HCT116 (cell line): ENCODE data around the gene PCNP. TPM values are rescaled to one million over a fixed set of nuclear protein-coding genes. Genes with fewer than 3 reads are reported as not detected.

Experiments used
- ATAC-seq: fragments of 200-7000 bp; cut with Tn5 transposase; 2 replicates; pipeline ENCODE4 v1.9.1; 2020; ENCODE audit warnings: mild to moderate bottlenecking, moderate library complexity
- BruUV-seq: library from RNA; stranded (reverse); fragments of 400-500 nt; replicated peaks from 2 replicates; lab custom pipeline; 2021; lab: Mats Ljungman, UMichigan
- CTCF ChIA-PET: fragments of 300-600 bp; sonication (Branson Sonifier 250); formaldehyde crosslinking; loops from one replicate; lab custom pipeline; 2021; ENCODE audit warnings: antibody characterized with exemption; lab: Charles Lee
- POLR2A ChIA-PET: fragments of 300-600, 350-600 bp; sonication (Branson Sonifier 250); formaldehyde crosslinking; loops from one replicate; lab custom pipeline; 2021; ENCODE audit warnings: antibody characterized with exemption; lab: Charles Lee
- RAD21 ChIA-PET, 2 experiments: fragments of 300-600 bp; sonication (Branson Sonifier 250); formaldehyde crosslinking; loops; one replicate each; lab custom pipeline; 2023; ENCODE audit warnings: low total read pairs in 2 of 2; ENCODE audit not compliant: uncharacterized antibody in 2 of 2, unreplicated experiment in 2 of 2, low non-redundant PET in 1 of 2; lab: Charles Lee
- DNase-seq: peaks from one replicate; pipeline ENCODE4 v3.0.0-alpha.2; 2010; ENCODE audit warnings: low read depth, low spot score
- H2AFZ ChIP-seq: fragments of 200-600 bp; shearing (Covaris generic), sonication (generic); 2 replicates; pipeline ENCODE4 v1.6.1; 2017; ENCODE audit warnings: low read depth, mixed run types, mixed read lengths, antibody characterized with exemption, low read length; ENCODE audit not compliant: poor library complexity, severe bottlenecking
- H3K27ac ChIP-seq: 2 replicates; pipeline ENCODE4 v1.5.1; 2012; ENCODE audit warnings: low read depth, low read length
- H3K27me3 ChIP-seq: fragments of 200-600 bp; sonication (generic); 2 replicates; pipeline ENCODE4 v1.6.1; 2016; ENCODE audit warnings: mixed run types, low read length, mixed read lengths; ENCODE audit not compliant: insufficient read depth
- H3K36me3 ChIP-seq, 2 experiments: fragments of 200-500 bp in 1 of 2; fragments of 200-600 bp in 1 of 2; sonication (Bioruptor generic) in 1 of 2; sonication (generic) in 1 of 2; 2 replicates each; pipeline versions ENCODE4 v1.5.1 to v1.6.1; 2014 to 2016; ENCODE audit warnings: low read length in 2 of 2, inconsistent platforms in 1 of 2, mixed read lengths in 1 of 2, mixed run types in 1 of 2; ENCODE audit not compliant: insufficient read depth in 2 of 2, control insufficient read depth in 1 of 2
- H3K4me1 ChIP-seq, 2 experiments: fragments of 200-600 bp in 1 of 2; sonication (generic) in 1 of 2; 2 replicates each; pipeline versions ENCODE4 v1.5.1 to v1.6.1; 2012 to 2017; ENCODE audit warnings: low read length in 2 of 2, inconsistent platforms in 1 of 2, mild to moderate bottlenecking in 1 of 2, mixed read lengths in 1 of 2, mixed run types in 1 of 2, moderate library complexity in 1 of 2; ENCODE audit not compliant: insufficient read depth in 2 of 2, control insufficient read depth in 1 of 2
- H3K4me2 ChIP-seq: fragments of 200-600 bp; sonication (generic); 2 replicates; pipeline ENCODE4 v1.6.1; 2017; ENCODE audit warnings: mixed run types, low read length, mixed read lengths
- H3K4me3 ChIP-seq, 2 experiments: fragments of 200-600 bp in 1 of 2; sonication (generic) in 1 of 2; replicated peaks in 1 of 2; 2 replicates each; pipeline ENCODE4 v1.5.1; 2011 to 2016; ENCODE audit warnings: low read length in 2 of 2, control low read depth in 1 of 2, low read depth in 1 of 2, mild to moderate bottlenecking in 1 of 2, mixed read lengths in 1 of 2, mixed run types in 1 of 2
- H3K79me2 ChIP-seq: fragments of 200-600 bp; sonication (generic); 2 replicates; pipeline ENCODE4 v1.6.1; 2017; ENCODE audit warnings: mild to moderate bottlenecking, mixed run types, low read length, moderate library complexity, mixed read lengths; ENCODE audit not compliant: insufficient read depth
- H3K9ac ChIP-seq: fragments of 200-600 bp; sonication (generic); 2 replicates; pipeline ENCODE4 v1.6.1; 2016; ENCODE audit warnings: low read length, mixed read lengths
- H3K9me2 ChIP-seq: fragments of 200-600 bp; sonication (generic), shearing (Covaris generic); 2 replicates; pipeline ENCODE4 v1.6.1; 2017; ENCODE audit warnings: mixed run types, mild to moderate bottlenecking, moderate library complexity; ENCODE audit not compliant: insufficient read depth
- H3K9me3 ChIP-seq, 2 experiments: fragments of 200-500 bp in 1 of 2; fragments of 200-600 bp in 1 of 2; sonication (Bioruptor generic) in 1 of 2; sonication (generic) in 1 of 2; 2 replicates each; pipeline ENCODE4 v1.6.1; 2014 to 2017; ENCODE audit warnings: low read length in 2 of 2, mixed read lengths in 2 of 2, inconsistent platforms in 1 of 2, low read depth in 1 of 2, mild to moderate bottlenecking in 1 of 2, mixed run types in 1 of 2, moderate library complexity in 1 of 2; ENCODE audit not compliant: control insufficient read depth in 1 of 2, insufficient read depth in 1 of 2
- H4K20me1 ChIP-seq: fragments of 200-600 bp; sonication (generic), shearing (Covaris generic); 2 replicates; pipeline ENCODE4 v1.6.1; 2017; ENCODE audit warnings: mixed run types, mild to moderate bottlenecking, moderate library complexity; ENCODE audit not compliant: insufficient read depth
- POLR2A ChIP-seq: IDR thresholded peaks from 2 replicates; pipeline ENCODE4 v1.7.0; 2011; ENCODE audit warnings: borderline replicate concordance; ENCODE audit not compliant: insufficient read depth, insufficient read length; ENCODE audit errors: extremely low read depth
- RAD21 ChIP-seq: IDR thresholded peaks from 2 replicates; pipeline ENCODE4 v1.6.1; 2012; ENCODE audit warnings: low read depth, mild to moderate bottlenecking
- REST ChIP-seq: IDR thresholded peaks from 2 replicates; pipeline ENCODE4 v1.6.1; 2012; ENCODE audit warnings: low read depth
- YY1 ChIP-seq: IDR thresholded peaks from 2 replicates; pipeline ENCODE4 v1.6.1; 2011; ENCODE audit warnings: low read length, low read depth, moderate library complexity, mild to moderate bottlenecking; ENCODE audit not compliant: insufficient replicate concordance; ENCODE audit errors: extremely low read depth
- intact Hi-C: fragments of 100-400 bp; cut with micrococcal nuclease; formaldehyde crosslinking; loops from 2 replicates; pipeline ENCODE4 v1.10.0; 2022
- total RNA-seq: library from RNA; stranded (reverse); gene quantifications from one replicate; pipeline ENCODE4 v1.2.1, GENCODE V29; 2021; ENCODE audit not compliant: unreplicated experiment

PCNP gene
- total RNA-seq, 1 experiment from 2014 or later, result 177 TPM

DNA sequence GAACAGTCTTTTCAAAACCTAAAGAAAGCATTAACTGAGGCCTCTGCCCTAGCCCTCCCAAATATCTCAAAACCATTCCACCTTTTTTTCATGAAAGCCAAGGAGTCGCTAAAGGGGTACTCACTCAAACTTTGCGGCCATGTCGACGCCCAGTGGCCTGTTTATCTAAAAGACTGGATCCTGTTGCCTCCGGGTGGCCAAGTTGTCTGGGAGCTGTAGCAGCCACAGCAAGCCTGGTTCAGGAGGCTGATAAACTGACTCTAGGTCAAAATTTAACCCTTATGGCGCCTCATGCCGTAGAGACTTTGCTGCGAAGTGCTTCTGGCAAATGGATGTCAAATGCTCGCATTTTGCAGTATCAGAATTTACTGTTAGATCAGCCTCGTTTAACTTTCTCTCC is 63.5 kb downstream of the PCNP start:
- ATAC-seq (no peak), DNase-seq (no peak)
- no peak overlapping the region for H3K4me2 ChIP-seq
- H3K27me3 ChIP-seq, result no peaks in the 10 kb centered on the region
- no TSS peak for BruUV-seq
- H3K79me2 ChIP-seq, result no peaks in the 10 kb centered on the region
- ChIA-PET CTCF (no interaction called here), RAD21 (no interaction called here), POLR2A (no interaction called here)
- H4K20me1 ChIP-seq, result no peaks in the 10 kb centered on the region
- H3K4me3 ChIP-seq, result no peak overlapping the region
- no peaks in the 10 kb centered on the region for H3K9me2 ChIP-seq
- H3K9ac ChIP-seq, result no peak overlapping the region
- H3K9me3 ChIP-seq, result no peaks in the 10 kb centered on the region
- no peaks in the 10 kb centered on the region for H3K36me3 ChIP-seq
- no peak overlapping the region for H2AFZ ChIP-seq
- H3K4me1 ChIP-seq, result 0 out of 4 replicates have a peak, but pooled peaks cover 0 to 3% of the 10 kb centered on the region in 2 experiments
- H3K27ac ChIP-seq, result no peak overlapping the region
- intact Hi-C loops, result loop anchor here (10.0 kb wide), 1 partner anchor 433 kb away; no protein-coding TSS in a partner anchor
- TF ChIP-seq REST (no peak), POLR2A (no peak), YY1 (no peak)

DNA sequence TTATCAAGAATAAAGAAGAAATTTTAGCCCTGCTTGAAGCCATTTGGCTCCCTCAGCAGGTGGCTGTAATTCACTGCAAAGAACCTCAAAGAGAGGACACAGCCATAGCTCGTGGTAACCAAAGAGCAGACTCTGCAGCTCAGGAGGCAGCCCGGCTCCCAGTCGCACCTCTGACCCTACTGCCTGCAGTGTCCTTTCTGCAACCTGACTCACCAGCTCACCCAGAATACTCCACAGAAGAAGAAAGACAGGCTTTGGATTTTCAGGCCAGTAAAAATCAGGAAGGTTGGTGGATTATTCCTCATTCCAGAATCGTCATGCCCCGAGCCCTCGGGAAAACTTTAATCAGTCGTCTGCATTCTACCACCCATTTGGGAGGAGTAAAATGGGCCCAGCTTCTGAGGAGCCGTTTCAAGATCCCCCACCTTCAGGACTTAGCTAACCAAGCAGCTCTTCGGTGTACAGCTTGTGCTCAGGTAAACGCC is 64.3 kb downstream of the PCNP start:
- Histone ChIP-seq H3K27me3 (no peaks in the 10 kb centered on the region), H3K79me2 (no peaks in the 10 kb centered on the region), H3K9me2 (no peaks in the 10 kb centered on the region), H3K9ac (no peak overlapping the region), H4K20me1 (no peaks in the 10 kb centered on the region), H3K9me3 (no peaks in the 10 kb centered on the region), H3K4me1 (0 out of 4 replicates have a peak, but pooled peaks cover 0 to 3% of the 10 kb centered on the region in 2 experiments), H2AFZ (no peak overlapping the region), H3K4me2 (no peak overlapping the region), H3K4me3 (no peak overlapping the region), H3K27ac (no peak overlapping the region), H3K36me3 (no peaks in the 10 kb centered on the region)
- ATAC-seq, result 0 out of 2 replicates have a peak, but pooled peaks have one; percentile 23
- peak; percentile 31; the same call in 1 of the 2 replicates for TF ChIP-seq RAD21
- TF ChIP-seq POLR2A, result no peak
- intact Hi-C loops, result loop anchor here (10.0 kb wide), 1 partner anchor 434 kb away; no protein-coding TSS in a partner anchor
- DNase-seq, result no peak
- ChIA-PET CTCF (no interaction called here), RAD21 (interaction anchor here in 1 of 2 experiments (0.6 kb wide), 1 partner anchor 409 kb away, joined by 3 read pairs; no protein-coding TSS in a partner anchor), POLR2A (no interaction called here)
- BruUV-seq, result no TSS peak
